NCI-H146 (cell line): ENCODE measurements around the gene NKTR.

ENCODE experiments used
- DNase-seq: peaks from one replicate; lab custom pipeline; 2025; lab: John Stamatoyannopoulos, UW

Gene NKTR

GRCh38 chr3:42696356-42697288, 96.1 kb downstream of the NKTR start:
- no peak for DNase-seq

- no peak for DNase-seq
Measured at GRCh38 chr3:42697289-42698051, 97.0 kb downstream of the NKTR start.
